GM21717 (cell line): ENCODE data around the gene CCDC71L.
A peak's percentile ranks its signal among the peaks of the same experiment; 100 is the strongest.
"Not testable (repeated sequence)": the region's sequence is repeated elsewhere in the genome, so short reads cannot be mapped to it uniquely, and the experiment has no call there.

ENCODE experiments used
- ATAC-seq: cut with Tn5 transposase; IDR thresholded peaks from one replicate; pipeline ENCODE4 v1.9.1; 2021; ENCODE audit warnings: mild to moderate bottlenecking, moderate library complexity; ENCODE audit not compliant: unreplicated experiment

Gene CCDC71L

GRCh38 chr7:106660862-106661720 is at the start of gene CCDC71L:
Gene CCDC71L, minus strand, starts transcription at chr7:106661158. Its CDS starts 262 bp downstream, at chr7:106660896.
- ATAC-seq: peak; percentile 81

DNA sequence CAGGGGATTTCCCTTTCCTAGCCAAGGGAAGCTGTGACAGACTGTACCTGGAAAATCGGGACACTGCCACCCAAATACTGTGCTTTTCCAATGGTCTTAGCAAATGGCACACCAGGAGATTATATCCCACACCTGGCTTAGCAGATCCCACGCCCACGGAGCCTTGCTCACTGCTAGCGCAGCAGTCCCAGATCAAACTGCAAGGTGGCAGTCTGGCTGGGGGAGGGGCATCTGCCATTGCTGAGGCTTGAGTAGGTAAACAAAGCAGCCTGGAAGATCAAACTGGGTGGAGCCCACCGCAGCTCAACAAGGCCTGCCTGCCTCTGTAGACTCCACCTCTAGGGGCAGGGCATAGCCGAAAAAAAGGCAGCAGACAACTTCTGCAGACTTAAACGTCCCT is 48.6 kb upstream of the CCDC71L start:
- not testable (repeated sequence) for ATAC-seq

DNA sequence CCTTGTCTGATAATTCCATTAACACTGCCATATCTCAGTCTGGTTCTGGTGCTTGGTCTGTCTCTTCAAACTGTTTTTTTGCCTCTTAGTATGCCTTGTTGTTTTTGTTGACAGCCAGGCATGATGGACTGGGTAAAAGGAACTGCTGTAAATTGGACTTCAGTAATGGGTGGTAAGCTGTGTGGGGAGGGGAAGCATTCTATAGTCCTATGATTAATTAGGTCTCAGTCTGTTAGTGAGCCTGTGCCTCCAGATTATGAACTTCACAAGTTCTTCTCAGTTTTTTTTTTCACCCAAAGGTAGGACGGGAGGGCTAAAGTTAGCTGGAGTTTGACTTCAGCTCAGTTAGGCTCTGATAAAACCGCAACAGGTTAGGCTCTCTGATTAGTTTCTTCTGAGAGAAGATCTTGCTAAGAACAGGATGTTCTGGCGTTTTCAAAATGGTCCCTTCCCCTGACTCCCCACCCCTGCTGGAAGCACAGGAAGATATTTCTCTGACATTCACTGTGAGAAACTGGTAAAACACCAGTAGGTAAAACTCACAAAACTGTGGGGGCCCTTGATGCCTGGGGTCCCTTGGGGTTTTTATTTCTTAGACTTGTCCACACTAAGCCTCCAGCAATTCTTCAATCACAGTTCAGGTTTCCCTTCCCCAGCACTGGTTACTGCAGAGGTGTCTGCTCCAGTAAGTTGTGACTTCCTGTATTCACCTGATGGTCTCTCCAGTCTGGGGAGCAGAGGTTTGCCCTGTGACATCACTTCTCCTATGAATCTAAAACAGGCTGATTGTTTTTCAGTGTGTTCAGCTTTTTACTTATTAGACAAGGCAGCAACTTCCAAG is 43.3 kb upstream of the CCDC71L start:
- no peak for ATAC-seq

GRCh38 chr7:106693677-106694353 is 32.9 kb upstream of the CCDC71L start:
- no peak for ATAC-seq

DNA sequence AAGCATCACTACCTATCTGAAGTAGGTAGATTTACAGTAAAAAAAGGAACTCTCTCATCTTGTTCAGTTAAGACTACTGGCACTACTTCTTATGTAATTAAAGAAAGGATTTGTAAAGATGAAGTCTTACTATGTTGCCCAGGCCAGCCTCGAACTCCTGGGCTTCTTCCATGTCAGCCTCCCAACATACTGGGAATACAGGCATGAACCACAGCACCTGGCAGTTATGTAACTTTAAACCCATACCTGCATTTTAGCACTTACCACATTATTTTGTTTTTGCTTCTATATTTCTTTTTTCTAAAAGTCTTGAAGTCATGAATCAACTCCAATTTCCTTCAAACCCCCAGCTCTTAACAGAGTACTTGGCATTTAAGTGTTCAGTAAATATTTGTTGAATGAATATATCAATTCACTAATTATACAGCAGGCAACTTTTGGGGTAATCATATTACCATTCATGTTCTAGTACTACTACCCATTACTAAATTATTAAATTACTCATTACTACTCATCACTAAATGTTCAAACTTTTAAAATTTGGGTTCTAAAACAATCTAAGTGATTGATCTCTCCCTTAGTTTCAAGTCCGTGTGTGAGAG is 31.6 kb upstream of the CCDC71L start:
- ATAC-seq: no peak

- not testable (repeated sequence) for ATAC-seq
Observed at GRCh38 chr7:106688161-106688560, 27.2 kb upstream of the CCDC71L start.

DNA sequence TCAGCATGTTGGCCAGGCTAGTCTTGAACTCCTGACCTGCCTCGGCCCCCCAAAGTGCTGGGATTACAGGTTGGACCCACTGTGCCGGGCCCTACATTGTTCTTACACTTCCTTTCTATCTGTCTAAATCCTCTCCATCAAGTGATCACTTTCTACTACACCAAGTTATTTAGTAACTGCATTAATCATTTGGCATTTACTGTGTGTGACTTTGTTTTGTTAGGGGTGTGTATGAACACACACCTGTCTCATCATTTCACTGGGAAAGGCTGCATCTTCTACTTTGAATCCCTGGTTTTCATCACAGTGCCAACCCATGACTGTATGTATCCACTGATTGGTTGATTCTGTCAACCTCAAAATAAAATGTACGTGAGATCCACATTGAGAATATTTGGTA is 23.0 kb upstream of the CCDC71L start:
- no peak for ATAC-seq

- ATAC-seq: no peak
Observed at GRCh38 chr7:106681815-106682495, 21.0 kb upstream of the CCDC71L start.

DNA sequence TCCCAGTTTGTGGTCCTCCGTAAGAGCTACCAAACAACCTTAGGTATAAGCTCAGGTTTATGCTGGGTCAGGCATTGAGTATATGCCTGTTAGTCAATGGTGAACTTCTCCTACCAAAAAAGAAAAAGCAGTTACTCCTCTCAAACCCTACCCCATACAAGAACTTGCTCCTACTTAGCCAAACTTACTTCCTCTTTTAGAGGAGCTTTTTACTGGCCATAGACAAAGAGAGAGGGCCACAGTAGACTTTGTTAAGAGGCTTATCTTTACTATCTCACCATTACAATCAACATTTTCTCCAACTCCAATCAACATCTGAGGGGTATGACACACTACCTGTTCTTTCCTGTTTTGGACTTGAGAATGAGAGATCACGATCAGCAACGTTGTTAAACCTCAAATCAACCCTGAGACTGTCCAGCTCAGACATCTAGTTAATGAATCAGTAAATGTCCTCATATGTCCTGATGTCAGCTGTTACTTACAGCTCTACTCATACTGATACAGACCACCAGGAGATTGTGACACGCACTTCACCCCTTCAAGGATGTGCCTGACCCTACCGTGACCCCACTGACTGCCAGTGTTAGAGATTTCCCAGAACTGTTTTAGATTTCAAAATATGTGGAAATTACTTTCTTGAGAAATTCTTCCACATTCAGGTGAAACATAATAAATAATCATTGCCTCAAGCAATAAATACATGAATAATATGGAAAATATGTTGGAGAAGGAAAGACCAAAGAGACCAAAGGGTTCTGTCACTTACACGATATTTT is 18.4 kb upstream of the CCDC71L start:
- ATAC-seq: peak; percentile 55

DNA sequence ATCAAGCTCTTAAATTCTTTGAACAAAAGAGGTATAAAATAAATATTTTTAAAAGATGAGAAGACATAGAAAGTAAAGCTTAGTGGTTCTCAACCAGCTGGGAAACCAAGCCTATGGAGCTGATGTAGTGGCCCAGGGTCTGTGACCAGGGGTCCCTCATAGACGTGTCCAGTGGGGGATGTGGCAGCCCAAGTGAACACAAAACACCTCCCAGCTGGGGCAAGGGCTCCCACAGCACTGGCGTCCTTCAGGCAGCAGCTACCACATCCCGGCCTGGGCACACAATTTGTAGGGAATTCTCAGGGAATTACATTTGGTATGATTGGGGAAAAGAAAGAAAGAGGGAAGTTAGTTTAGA is 17.8 kb upstream of the CCDC71L start:
- no peak for ATAC-seq

DNA sequence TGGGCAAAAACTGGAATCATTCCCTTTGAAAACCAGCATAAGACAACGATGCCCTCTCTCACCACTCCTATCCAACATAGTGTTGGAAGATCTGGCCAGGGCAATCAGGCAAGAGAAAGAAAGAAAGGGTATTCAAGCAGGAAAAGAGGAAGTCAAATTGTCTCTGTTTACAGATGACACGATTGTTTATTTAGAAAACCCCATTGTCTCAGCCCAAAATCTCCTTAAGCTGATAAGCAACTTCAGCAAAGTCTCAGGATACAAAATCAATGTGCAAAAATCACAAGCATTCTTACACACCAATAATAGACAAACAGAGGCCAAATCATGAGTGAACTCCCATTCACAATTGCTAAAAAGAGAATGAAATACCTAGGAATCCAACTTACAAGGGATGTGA is 15.5 kb upstream of the CCDC71L start:
- ATAC-seq: not testable (repeated sequence)

GRCh38 chr7:106673688-106674087 is 12.7 kb upstream of the CCDC71L start:
- not testable (repeated sequence) for ATAC-seq

GRCh38 chr7:106671930-106672329 is 11.0 kb upstream of the CCDC71L start:
- not testable (repeated sequence) for ATAC-seq

- ATAC-seq: no peak
Observed at GRCh38 chr7:106671160-106671559, 10.2 kb upstream of the CCDC71L start.

DNA sequence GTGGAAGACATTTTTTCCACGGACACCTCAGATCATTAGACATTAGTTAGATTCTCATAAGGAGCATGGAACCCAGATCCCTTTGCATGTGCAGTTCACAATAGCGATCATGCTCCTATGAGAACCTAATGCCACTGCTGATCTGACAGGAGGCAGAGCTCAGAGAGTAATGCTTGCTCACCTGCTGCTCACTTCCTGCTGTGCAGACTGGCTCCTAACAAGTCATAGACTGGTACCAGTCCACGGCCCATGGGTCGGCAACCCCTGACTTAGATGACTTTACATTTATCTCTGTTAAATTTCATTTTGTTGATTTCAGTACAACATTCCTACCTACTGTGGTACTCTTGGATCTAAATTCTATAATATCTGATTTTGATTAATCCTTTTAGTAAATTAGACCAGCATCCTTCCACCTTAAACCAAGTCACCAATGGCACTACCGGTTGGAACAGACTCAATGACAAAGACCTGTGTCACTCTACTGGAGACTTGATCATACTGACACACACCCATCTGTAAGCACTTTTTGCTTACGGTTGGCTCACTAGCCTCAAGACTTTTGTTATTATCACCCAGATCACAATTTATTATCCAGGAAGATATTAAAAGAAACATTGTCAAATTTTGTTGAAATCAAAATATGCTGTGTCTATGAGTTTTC is 8.0 kb upstream of the CCDC71L start:
- no peak for ATAC-seq

- ATAC-seq: no peak
Observed at GRCh38 chr7:106666353-106666752, 5.4 kb upstream of the CCDC71L start.

DNA sequence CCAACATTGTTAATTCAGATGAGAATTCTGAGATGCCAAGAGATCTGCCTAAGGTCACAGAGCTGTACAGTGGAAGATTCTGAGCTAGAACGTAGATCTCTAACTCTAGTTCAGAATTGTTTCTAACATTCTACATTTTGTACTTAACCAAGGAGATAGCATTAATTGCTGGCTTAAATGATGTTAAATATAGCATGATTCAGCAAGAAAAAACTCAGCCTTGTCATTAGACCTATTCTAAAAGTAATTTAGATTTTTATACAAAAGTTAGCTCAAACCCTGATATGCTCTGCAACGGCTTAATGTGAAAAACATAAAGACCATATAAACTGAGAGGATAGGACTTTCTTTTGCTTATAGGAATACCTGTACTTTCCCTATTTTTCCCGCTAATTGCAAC is 3.4 kb upstream of the CCDC71L start:
- ATAC-seq: no peak

- peak; percentile 55 for ATAC-seq
Observed at GRCh38 chr7:106659963-106660861, 746 bp downstream of the CCDC71L start.
